Breast epithelium (tissue), 4 donors: ENCODE results near the gene GRXCR2. TPM values are rescaled to one million over a fixed set of nuclear protein-coding genes. Genes with fewer than 3 reads are reported as not detected.

ENCODE experiments used
- DNase-seq, 2 donors: peaks; one replicate each; pipeline ENCODE4 v3.0.0-alpha.2; 2019; ENCODE audit warnings: low spot score in 2 of 2
- H3K27ac ChIP-seq, 2 donors: fragments of 200-600 bp; sonication (generic) in 1 of 2; one replicate each; pipeline ENCODE4 v1.5.1; 2016 to 2019; ENCODE audit warnings: mild to moderate bottlenecking in 1 of 2
- H3K27me3 ChIP-seq, 2 donors: fragments of 200-600 bp; sonication (generic) in 1 of 2; one replicate each; pipeline versions ENCODE4 v1.5.1 to v1.6.0; 2017 to 2019; ENCODE audit warnings: control low read depth in 1 of 2, mild to moderate bottlenecking in 1 of 2
- H3K36me3 ChIP-seq: fragments of 200-600 bp; one replicate; pipeline ENCODE4 v1.5.1; 2019
- H3K4me1 ChIP-seq, 2 donors: fragments of 200-600 bp; sonication (generic); one replicate each; pipeline ENCODE4 v1.5.1; 2016 to 2019; ENCODE audit warnings: control low read depth in 1 of 2
- H3K4me3 ChIP-seq, 3 donors: fragments of 200-600 bp; sonication (generic); 1 replicate in 2 of 3; 2 replicates in 1 of 3; pipeline ENCODE4 v1.5.1; 2016 to 2019; ENCODE audit warnings: mild to moderate bottlenecking in 3 of 3, moderate library complexity in 2 of 3
- H3K9me3 ChIP-seq, 2 donors: fragments of 200-600 bp; sonication (generic) in 1 of 2; one replicate each; pipeline ENCODE4 v1.5.1; 2016 to 2019; ENCODE audit warnings: control low read depth in 1 of 2
- CTCF ChIP-seq, 3 donors: fragments of 450-650 bp; IDR thresholded peaks; one replicate each; pipeline ENCODE4 v1.5.1; 2016 to 2017; ENCODE audit warnings: antibody characterized with exemption in 3 of 3, mild to moderate bottlenecking in 3 of 3, moderate library complexity in 3 of 3
- POLR2A ChIP-seq: fragments of 450-650 bp; IDR thresholded peaks from one replicate; pipeline ENCODE4 v1.6.1; 2016; ENCODE audit warnings: antibody characterized with exemption, mild to moderate bottlenecking, moderate library complexity
- POLR2AphosphoS5 ChIP-seq, 3 donors: sonication (generic); formaldehyde crosslinking; IDR thresholded peaks; one replicate each; pipeline ENCODE4 v1.6.1; 2017; ENCODE audit warnings: antibody characterized with exemption in 3 of 3
- intact Hi-C: fragments of 100-400 bp; cut with DNase I; formaldehyde crosslinking; loops from one replicate; pipeline ENCODE4 v1.15.1; 2023; ENCODE audit warnings: low total_unique reads
- total RNA-seq, 3 donors: library from RNA; depleted of rRNA; stranded (reverse); fragments of >200 nt; gene quantifications; one replicate each; pipeline ENCODE4 v1.1.0, GENCODE V29; 2016

Gene GRXCR2
- total RNA-seq, 3 donors from 2014 or later = 0.29 TPM; not detected in 2

GRCh38 chr5:145829708-145830361, 43.0 kb downstream of the GRXCR2 start:
- intact Hi-C loops = loop anchor here (10.0 kb wide), 1 partner anchor 525 kb away; no protein-coding TSS in a partner anchor
- no peaks in the 10 kb centered on the region for H3K27me3 ChIP-seq
- no peak overlapping the region for H3K27ac ChIP-seq
- no peak for DNase-seq
- no peak overlapping the region for H3K4me3 ChIP-seq
- TF ChIP-seq POLR2AphosphoS5 (IDR thresholded peaks at IDR 0.05) = no peak
- no peak for TF ChIP-seq CTCF (IDR thresholded peaks at IDR 0.05)
- TF ChIP-seq POLR2A = no peak
- H3K9me3 ChIP-seq = no peaks in the 10 kb centered on the region
- no peaks in the 10 kb centered on the region for H3K36me3 ChIP-seq
- peaks cover 0 to 9% of the 10 kb centered on the region in 2 donors for H3K4me1 ChIP-seq

- Histone ChIP-seq H3K4me3 (no peak overlapping the region), H3K9me3 (no peaks in the 10 kb centered on the region), H3K27me3 (no peaks in the 10 kb centered on the region), H3K4me1 (peaks cover 0 to 9% of the 10 kb centered on the region in 2 donors), H3K27ac (no peak overlapping the region), H3K36me3 (no peaks in the 10 kb centered on the region)
- intact Hi-C loops = loop anchor here (10.0 kb wide), 1 partner anchor 522 kb away; no protein-coding TSS in a partner anchor
- TF ChIP-seq POLR2AphosphoS5 (IDR thresholded peaks at IDR 0.05) = no peak
- no peak for TF ChIP-seq CTCF (IDR thresholded peaks at IDR 0.05)
- no peak for TF ChIP-seq POLR2A
- no peak for DNase-seq
Measured at GRCh38 chr5:145826895-145827674, 45.7 kb downstream of the GRXCR2 start.

GRCh38 chr5:145825751-145826180, 47.0 kb downstream of the GRXCR2 start:
- Histone ChIP-seq H3K9me3 (no peaks in the 10 kb centered on the region), H3K4me1 (peaks cover 0 to 6% of the 10 kb centered on the region in 2 donors), H3K36me3 (no peaks in the 10 kb centered on the region), H3K27ac (no peak overlapping the region), H3K27me3 (no peaks in the 10 kb centered on the region), H3K4me3 (no peak overlapping the region)
- DNase-seq = no peak
- no peak for TF ChIP-seq POLR2AphosphoS5 (IDR thresholded peaks at IDR 0.05)
- no peak for TF ChIP-seq POLR2A
- peak; percentile 10 to 67 (median 62) for TF ChIP-seq CTCF (IDR thresholded peaks at IDR 0.05)
- intact Hi-C loops = loop anchor here (10.0 kb wide), 1 partner anchor 521 kb away; no protein-coding TSS in a partner anchor

- no peaks in the 10 kb centered on the region for H3K9me3 ChIP-seq
Measured at GRCh38 chr5:145824040-145824439, 48.8 kb downstream of the GRXCR2 start.

More at GRCh38 chr5:145824040-145824439, 48.8 kb downstream of the GRXCR2 start:
- intact Hi-C loops = loop anchor here (10.0 kb wide), 1 partner anchor 519 kb away; no protein-coding TSS in a partner anchor
- H3K27ac ChIP-seq = no peak overlapping the region
- no peaks in the 10 kb centered on the region for H3K36me3 ChIP-seq
- no peak for TF ChIP-seq POLR2AphosphoS5 (IDR thresholded peaks at IDR 0.05)
- TF ChIP-seq POLR2A = no peak
- TF ChIP-seq CTCF (IDR thresholded peaks at IDR 0.05) = no peak
- no peaks in the 10 kb centered on the region for H3K27me3 ChIP-seq
- no peaks in the 10 kb centered on the region for H3K4me1 ChIP-seq
- no peak for DNase-seq
- H3K4me3 ChIP-seq = no peak overlapping the region
